Measurements from ENCODE around the gene CCDC185. TPM values are rescaled to one million over a fixed set of nuclear protein-coding genes. Genes with fewer than 3 reads are reported as not detected.

Gene CCDC185
- total RNA-seq, 4 donors from 2014 or later: not detected

DNA sequence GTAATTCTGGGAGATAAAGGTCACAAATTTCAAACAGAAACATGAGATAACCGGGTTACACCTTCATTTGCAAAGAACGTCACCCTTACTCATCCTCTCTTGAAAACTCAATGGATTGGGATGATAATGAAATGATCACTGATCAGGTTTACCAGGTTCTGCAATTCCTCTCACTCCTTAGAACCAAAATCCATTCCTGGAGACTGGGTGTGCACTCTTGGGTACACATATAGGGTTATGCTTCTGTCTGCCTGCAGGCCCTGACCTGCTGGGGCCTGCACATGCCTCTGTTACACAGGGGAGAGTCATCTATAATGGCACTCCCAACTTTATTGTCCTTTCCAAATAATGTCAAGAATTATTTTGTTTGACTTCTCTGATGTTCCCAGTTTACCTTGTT is 37.5 kb upstream of the CCDC185 start:
- TF ChIP-seq, protein P1, sequence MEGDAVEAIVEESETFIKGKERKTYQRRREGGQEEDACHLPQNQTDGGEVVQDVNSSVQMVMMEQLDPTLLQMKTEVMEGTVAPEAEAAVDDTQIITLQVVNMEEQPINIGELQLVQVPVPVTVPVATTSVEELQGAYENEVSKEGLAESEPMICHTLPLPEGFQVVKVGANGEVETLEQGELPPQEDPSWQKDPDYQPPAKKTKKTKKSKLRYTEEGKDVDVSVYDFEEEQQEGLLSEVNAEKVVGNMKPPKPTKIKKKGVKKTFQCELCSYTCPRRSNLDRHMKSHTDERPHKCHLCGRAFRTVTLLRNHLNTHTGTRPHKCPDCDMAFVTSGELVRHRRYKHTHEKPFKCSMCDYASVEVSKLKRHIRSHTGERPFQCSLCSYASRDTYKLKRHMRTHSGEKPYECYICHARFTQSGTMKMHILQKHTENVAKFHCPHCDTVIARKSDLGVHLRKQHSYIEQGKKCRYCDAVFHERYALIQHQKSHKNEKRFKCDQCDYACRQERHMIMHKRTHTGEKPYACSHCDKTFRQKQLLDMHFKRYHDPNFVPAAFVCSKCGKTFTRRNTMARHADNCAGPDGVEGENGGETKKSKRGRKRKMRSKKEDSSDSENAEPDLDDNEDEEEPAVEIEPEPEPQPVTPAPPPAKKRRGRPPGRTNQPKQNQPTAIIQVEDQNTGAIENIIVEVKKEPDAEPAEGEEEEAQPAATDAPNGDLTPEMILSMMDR (IDR thresholded peaks at IDR 0.05): no peak
- no peak for TF ChIP-seq POLR2A (IDR thresholded peaks at IDR 0.05)
- DNase-seq (ENCODE audit: low spot score in 2 of 2): peak in 1 of 2 donors; percentile 53
- intact Hi-C loops (cut with DNase I; ENCODE audit: low total_unique reads): loop anchor here (5.0 kb wide), 1 partner anchor 98 kb away; no protein-coding TSS in a partner anchor
- 46 to 50% methylated on average over 2 of the region's 2 CpGs for WGBS, 2 donors
- H3K4me3 ChIP-seq (ENCODE audit: low read depth, poor library complexity, severe bottlenecking): no peak overlapping the region

DNA sequence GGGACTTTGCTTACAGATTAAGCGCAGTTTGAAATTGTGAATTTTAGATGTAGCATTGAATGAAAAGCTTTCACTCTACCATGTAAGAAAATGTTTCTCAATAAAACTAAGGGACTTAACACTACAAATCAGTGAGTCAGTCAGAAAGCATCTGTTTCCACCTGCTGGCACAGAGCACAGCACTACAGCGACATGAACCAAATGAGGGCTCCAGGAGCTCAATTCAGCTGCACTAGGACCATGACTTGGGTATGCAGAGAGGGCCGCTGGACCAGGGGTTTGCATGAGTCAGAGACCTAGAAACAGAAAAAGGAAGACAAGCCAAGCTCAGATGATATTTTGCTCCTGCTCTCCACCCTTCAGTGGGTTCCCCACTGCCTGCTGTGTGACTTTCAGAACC is 34.4 kb upstream of the CCDC185 start:
- WGBS, 2 donors: 75 to 78% methylated on average over 3 of the region's 3 CpGs
- intact Hi-C loops (cut with DNase I; ENCODE audit: low total_unique reads): loop anchor here (5.0 kb wide), 1 partner anchor 102 kb away; no protein-coding TSS in a partner anchor
- DNase-seq (ENCODE audit: low spot score in 2 of 2): peak in 1 of 2 donors; percentile 67
- H3K4me3 ChIP-seq (ENCODE audit: low read depth, poor library complexity, severe bottlenecking): no peak overlapping the region
- TF ChIP-seq, protein P1 (IDR thresholded peaks at IDR 0.05): no peak
- no peak for TF ChIP-seq POLR2A (IDR thresholded peaks at IDR 0.05)

DNA sequence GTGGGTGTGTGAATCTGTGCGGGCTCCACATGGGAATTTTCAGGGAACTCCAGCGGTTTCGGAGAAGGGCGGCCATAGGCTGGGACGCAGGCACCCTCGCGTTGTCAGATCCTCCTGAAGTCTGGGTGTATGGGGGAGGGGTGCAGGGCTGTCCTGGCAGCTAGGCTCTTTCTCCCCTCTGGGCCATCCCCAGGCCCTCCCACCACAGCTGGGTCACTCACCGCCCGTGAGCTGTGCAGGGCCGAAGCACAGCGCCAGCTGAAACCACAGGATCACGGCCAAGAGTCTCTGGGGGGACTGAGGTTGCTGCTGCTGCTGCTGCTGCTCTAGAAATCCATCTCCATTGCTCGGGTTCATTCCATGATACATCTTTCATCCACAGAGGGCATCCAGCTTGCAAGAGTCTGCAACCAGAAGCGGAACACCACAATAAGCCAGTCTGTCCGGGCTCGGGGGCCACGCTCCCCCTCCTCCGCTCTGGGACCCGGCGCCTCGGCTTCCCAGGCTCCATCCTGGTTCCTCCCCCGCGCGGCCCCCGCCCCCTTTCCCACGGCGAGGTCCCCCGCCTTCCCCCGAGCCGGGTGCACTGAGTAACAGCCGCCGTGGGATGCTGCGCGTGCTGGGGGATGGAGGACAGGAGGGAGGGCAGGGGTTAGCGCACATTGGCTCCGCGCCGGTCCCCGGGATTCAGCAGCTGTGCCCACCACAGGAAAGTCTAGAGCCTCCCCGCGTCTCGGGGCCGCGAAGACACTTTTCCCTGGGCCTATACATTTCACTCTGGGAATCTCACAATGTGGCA is 30.0 kb upstream of the CCDC185 start:
- intact Hi-C loops (cut with DNase I; ENCODE audit: low total_unique reads): loop anchor here (10.0 kb wide), 1 partner anchor 228 kb away; no protein-coding TSS in a partner anchor
- no peak for DNase-seq (ENCODE audit: low spot score in 2 of 2)
- TF ChIP-seq, protein P1 (IDR thresholded peaks at IDR 0.05): no peak
- no peak for TF ChIP-seq POLR2A (IDR thresholded peaks at IDR 0.05)
- peak overlapping the region; percentile 28 for H3K4me3 ChIP-seq (ENCODE audit: low read depth, poor library complexity, severe bottlenecking)
- 1 to 2% methylated on average over 29 to 30 of the region's 44 CpGs for WGBS, 2 donors

DNA sequence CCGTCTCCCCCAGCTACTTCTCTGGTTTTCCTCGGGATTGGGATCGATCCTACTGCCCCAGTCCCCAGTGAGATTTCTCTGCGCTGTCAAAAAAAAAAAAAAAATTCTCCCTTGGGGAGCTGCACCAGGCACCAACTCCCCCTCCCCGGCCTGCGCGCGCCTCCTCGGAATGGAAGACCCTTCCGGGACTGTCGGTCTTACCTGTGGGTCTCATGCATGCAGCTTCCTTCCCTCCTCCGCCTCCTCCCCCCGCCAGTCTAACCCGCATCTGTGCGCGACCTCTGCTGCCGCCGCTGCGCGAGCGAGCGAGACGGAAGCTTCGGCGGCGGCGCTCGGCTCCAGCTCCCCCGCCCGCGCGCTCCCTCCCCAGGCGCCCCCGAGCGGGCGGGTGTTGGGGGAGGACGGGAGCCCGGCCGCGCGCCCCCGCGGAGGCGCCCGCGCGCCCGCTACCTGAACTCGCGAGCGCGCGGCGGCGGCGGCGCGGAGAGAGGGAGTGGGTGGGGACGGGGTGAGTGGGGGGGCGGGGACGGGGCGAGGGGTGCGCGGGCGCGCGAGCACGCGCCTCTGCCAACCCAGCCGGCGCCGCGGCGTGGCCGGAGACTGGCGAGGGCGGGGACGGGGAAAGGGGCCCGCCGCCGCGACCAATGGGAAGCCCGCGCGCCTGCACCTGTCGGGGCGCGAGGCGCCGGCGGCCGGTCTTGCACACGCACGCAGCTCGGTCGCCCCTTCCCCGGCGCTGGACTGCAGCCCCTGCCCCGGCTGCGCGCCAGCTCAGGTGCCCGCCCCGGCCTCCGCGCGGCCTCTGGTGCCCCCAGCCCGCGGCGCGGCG is 29.1 kb upstream of the CCDC185 start, which contains the start of gene SUSD4:
Gene SUSD4, minus strand, starts transcription at position 321 of the 829 bp plus-strand sequence. CDS start 751 bp downstream, outside the sequence.
- DNase-seq (ENCODE audit: low spot score in 2 of 2): no peak
- peak within 1 kb of the TSS; percentile 30 for H3K4me3 ChIP-seq (ENCODE audit: low read depth, poor library complexity, severe bottlenecking)
- TF ChIP-seq, protein P1 (IDR thresholded peaks at IDR 0.05): no peak
- TF ChIP-seq POLR2A (IDR thresholded peaks at IDR 0.05): no peak
- intact Hi-C loops (cut with DNase I; ENCODE audit: low total_unique reads): loop anchor here (10.0 kb wide), 1 partner anchor 229 kb away; no protein-coding TSS in a partner anchor
- 1% methylated on average over 32 to 37 of the region's 111 CpGs for WGBS, 2 donors

DNA sequence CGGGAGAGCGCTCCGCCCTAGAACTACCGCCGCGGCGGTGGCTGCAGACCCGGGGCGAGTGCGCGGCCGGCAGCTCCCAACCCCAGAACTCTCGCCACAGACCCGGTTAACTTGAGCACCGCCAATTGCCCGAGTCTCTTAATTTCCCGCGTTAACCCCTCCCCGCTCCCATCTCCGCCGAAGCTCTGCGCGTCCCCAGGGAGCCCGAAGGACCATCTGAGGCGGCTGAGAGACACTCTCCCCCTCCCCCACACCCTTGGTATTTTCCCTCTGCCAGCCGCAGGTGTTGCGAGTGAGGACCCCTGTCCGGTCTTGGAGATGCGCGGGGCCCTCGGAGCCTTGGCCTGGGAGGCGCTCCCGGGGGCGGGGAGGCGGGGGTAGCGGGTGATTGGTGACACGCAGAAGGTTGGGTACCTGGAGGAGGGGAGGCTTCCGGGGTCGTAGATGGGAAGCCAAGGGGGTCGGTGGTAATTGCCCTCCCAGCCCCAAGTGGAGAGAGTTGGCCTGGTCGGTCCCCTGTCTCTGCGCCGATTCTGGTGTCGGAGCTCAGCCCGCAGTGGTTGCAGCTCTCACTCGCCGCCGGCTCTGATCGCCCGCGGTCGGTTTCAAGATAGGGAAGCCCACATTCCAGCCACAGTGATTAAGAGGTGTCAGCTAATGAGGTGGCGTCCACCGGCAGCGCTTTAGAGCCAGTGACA is 28.4 kb upstream of the CCDC185 start:
- intact Hi-C loops (cut with DNase I; ENCODE audit: low total_unique reads): loop anchor here (10.0 kb wide), 1 partner anchor 230 kb away; no protein-coding TSS in a partner anchor

More for the DNA sequence above, 28.4 kb upstream of the CCDC185 start:
- DNase-seq (ENCODE audit: low spot score in 2 of 2): no peak
- TF ChIP-seq POLR2A (IDR thresholded peaks at IDR 0.05): no peak
- TF ChIP-seq, protein P1 (IDR thresholded peaks at IDR 0.05): no peak
- H3K4me3 ChIP-seq (ENCODE audit: low read depth, poor library complexity, severe bottlenecking): peak overlapping the region; percentile 30
- 5 to 7% methylated on average over 31 to 44 of the region's 55 CpGs for WGBS, 2 donors

Data from lower leg skin (tissue), 4 donors.